ENCODE data around the gene GALNT9.
"Not testable (repeated sequence)": the region's sequence is repeated elsewhere in the genome, so short reads cannot be mapped to it uniquely, and the experiment has no call there.

Gene GALNT9

DNA sequence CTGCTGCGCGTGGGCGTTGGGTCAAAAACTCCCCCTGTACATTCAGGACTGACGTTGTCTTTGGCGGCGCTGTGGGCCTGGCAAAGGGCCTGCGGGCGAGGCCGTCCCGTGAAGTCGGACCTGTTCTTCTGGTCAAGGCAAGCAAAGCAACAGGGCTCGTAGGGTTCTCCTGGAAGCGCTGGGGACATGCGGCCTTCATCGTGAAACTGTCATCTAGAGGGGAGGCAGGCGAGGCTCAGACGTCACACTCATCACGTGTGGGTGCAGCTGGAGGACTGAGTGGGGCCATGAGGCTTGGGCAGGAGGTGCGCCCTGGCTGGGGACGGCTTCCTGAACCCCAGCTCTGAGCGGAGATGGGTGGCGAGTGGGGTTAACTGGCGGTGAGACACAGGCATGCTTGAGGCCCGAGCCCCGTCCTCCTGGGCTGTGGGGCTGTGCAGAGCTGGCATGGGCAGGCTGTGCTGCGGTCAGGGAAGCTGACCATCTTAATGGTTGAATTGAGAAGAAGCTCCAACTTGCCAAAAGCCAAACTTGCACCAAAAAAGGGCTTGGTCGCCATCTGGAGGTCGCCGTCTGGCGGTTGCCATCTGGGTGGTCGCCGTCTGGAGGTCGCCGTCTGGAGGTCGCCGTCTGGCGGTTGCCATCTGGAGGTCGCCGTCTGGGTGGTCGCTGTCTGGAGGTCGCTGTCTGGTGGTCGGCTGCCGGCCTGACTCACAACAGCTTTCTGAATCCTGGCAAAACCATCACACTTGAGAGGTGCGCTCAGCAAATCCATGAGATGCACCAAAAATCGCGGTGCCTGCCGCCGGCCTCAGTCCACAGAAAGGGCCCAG is 119.0 kb downstream of the GALNT9 start:
- no peak for DNase-seq

DNA sequence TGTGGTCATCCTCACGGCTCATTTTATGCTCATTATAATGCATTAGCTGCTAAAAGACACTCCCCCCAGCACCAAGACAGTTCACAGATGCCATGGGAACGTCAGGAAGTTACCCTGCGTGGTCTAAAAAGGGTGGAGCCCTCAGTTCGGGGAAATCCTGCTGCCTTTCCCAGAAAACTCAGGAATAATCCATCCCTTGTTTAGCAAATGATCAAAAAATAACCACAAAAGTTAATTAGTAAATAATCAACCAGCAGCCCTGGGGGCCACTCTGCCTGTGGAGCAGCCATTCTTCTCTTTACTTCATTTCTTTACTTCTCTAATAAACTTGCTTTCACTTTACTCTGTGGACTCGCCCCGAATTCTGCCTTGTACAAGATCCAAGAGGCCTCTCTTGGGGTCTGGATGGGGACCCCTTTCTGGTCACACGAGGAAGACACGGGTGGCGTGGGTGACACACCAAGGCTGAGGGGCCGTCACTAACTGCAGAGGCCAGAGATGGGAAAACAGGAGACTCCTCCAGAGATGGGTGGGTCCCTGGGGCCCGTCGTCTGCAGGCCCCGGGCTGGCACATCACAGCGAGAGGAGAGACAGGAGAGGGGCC is 119.7 kb downstream of the GALNT9 start:
- DNase-seq = no peak

DNA sequence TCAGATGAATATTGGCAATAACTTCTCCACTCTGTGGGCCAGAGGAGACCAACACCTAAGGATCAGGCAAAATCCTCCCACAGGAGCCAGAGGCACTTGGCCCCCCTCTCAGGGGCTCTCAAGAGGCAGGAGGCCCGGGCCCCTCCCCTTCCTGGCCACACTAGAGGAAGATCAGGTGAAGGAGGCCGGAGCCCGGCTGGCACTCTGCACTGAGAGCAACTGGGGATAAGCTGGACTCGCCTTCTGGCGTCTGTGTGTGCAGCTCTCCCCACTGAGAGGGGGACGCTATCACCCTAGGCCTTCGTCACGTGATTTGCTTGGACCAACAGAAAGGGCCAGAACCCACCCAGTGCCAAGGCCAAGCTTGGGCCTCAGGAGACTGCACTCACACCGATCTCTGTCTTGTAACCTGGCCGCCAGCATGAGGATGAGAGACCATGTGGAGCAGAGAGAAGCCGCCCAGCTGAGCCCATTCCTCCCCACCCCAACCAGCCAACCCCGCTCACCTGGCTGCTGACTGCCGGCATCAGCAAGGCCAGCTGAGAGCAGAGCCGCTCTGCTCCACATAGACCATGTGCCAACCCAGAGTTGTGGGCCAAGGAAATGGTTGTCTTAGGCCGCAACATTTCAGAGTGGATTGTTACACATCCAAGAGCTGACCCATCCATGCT is 121.1 kb downstream of the GALNT9 start:
- DNase-seq = no peak

DNA sequence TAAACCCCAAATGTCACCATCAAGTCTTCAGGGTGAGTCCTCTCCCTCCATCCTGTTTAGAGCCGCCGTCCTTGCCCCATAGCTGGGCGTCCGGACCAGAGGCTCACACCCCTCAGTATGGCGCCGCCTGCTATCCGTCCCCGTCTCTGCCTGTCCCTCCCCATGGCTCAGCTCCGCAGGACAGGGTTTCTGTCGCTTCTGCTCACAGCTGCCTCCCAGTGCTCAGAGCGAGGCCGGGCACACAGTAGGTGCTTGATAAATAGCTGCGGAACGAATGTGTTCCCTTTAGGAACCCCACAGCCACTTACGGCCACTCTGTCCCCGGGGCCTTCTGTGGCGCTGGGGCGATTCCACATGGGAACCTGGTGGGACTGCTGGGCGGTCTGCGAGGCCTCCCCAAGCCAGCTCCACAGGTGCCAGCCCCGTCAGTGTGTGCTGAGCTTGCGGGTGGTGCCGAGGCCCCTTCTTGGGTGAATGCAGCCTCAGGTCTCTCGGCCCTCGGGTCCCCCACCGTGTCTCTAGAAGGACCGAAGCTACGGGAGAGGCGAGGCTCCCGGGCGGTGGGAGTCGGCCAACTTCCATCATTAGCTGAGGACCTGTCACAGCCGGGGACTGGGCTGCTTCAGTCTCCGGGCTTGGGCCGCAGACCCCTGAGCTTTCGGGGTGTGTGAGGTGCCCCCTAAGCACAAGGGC is 122.2 kb downstream of the GALNT9 start:
- no peak for DNase-seq

DNA sequence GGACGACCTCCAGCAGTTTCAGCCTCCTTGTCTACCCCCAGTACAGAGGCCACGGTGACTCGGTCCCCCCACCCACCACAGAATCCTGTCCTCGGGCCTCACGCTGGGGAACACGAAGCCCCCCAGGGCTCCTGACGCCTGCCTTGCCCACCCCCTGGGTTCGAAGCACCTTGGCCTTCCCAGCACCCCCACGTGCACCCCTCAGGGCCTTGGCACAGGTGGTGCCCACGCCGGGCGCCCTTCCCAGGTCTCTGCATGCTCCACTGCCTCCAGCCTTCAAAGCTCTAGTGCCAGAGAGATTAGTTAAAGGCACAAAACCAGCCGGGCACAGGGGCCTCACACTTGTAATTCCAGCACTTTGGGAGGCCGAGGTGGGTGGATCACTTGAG is 123.3 kb downstream of the GALNT9 start:
- no peak for DNase-seq

DNA sequence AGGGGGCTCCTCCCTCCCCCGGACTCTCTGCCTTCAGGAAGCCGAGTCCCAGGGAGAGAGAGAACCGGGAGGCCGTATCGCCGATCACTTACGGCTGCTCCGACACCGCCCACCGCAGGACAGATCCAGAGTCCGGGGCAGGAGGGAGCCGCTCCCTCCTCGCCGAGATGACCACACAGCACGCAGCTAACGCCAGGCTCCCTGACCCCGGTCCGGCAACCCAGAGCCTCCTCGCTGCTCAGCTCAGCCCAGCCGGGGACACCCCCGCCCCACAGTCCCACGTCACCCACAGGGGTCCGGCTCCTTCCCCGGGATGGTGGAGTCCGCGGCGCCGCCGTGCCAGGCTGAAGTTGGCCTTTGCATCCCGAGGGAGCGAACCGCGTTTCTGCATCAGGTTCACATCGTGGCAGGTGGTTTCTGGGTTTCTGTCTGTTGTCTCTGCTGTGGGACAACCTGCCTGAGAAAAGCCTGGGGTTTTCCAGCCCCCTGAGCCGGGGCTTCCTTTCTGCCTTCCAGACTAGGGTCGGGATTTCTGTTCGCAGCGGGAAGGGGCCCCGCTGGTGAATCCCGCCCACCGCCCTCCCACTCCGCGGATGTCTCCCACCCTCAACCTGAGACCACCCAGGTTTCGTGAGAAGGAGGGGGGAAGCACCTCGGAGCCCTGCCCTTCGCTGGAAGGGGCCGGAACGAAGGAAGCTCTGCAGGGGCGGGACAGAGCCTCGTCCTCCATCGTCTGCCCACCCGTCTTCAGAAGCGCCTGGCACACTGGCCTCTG is 123.9 kb downstream of the GALNT9 start:
- no peak for DNase-seq

DNA sequence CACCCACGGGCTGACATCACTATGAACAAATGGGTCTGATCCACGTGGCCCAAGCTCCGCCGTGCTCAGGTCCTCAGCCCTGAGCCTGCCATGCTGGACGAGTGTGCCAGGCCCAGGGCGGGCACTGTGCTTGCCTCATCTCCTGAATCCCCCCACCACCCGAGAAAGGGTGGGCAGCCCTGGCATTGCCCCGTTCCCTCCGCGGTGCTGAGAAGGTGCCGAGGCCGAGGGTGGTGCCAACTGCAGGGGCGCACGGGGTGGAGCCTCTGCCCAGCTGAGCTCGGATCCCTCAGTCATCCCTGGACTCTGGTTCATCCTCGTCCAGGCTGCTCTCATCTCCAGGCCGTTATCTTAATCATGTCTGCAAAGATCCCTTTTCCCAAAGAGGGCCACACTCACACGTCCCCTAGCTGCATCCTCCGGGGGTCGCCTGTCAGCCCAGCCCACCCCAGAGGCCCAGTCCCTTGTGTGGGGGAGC is 124.6 kb downstream of the GALNT9 start:
- DNase-seq = no peak

DNA sequence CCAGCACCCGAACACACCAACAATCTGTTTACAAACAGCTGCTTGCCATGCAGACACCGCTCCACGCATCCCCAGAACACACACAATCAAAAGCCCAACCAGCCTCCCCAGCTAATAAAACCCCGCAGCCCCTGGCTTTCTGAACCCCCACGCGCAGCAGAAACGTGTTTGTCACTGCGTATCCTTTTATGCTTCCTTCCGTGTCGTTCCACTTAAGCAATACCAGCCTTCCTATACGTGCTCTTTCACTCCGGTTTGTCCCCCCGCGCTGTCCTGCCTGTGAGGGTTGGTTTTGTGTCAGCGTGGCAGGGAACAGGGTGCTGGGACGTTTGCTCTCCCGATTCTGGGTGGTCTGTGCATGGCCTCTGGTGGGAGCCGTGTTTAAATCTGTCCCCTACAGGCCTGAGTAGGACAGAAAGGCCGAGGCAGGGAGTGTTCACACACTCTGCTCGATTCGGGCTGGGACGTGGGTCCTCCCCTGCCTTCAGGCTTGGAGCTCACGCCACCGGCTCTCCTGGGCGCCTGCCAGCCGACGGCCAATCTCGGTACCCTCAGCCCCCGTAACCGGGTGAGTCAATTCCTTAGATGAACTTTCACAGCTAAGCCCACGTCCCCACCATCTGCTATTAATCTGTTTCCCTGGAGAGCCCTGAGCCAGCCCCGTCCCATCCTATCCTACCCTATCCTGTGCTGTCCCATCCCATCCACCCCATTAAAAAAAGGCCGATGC is 125.2 kb downstream of the GALNT9 start:
- no peak for DNase-seq

DNA sequence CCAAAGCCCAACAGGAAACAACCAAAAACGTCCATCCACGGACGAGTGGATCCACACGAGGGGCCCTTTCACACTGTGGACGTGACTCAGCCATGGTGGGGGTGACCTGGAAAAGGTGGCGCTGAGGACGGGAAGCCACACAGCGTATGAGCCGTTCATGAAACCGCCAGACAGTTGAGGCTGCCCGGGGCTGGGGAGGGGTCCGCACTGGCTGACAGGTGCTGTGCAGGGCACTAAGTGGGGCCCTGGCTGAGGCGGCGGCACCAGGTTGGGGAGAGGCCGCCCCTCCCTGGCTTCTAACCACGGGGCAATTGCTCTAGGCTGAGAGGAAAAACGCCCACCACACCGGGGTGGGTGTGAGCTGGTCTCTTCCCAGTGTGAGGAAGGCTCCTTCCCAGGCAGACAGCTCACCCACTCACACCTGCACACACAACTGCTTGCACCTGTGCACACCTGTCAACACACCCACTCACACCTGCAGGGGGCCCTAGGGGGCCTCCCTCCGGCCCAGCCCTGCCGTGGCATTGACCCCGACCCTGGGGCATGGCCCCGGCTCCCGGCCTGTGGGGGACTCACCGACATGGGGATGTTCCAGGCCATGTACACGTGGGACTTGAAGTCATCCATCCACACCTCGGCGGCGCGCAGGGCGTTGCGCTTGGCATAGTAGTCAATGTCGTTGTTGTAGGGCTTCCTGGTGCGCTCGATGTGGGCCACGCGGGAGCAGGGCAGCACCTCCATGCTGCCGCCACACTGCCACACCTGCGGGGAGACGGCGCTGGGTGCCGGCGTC is 126.3 kb downstream of the GALNT9 start:
- DNase-seq = no peak

DNA sequence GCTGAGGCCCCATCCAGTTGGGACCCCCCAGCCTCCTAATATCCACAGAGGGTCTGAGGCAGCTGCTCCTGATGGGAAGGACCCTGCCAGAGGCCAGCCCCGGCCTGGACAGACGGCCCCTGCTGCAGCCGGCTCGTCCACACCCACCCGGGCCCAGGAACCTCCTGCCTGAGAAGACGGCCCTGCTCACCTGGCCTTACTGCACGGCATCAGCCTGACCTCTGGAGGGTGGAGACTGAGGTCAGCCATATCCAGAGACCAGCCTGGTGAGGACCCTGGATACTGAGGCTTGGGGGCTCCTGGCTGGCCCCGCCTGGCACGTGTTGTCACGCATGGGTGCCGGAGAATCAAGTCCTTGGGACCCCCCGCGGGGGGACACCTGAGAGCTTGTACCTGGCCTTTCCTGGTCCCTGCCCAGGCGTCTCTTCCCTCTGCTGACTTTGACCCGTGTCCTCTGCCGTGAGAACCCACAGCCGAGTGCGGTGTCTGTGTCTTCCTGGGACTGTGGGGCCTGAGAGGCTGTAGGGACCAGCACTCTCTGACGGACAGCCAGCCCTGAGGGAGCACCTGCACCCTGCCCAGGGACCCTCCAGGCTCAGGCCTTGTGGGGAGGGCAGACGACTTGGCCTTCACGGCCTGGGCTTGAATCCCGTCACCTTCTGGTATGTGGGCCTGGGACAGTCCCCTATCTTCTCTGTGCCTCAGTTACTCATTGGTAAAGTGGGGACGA is 127.8 kb downstream of the GALNT9 start:
- no peak for DNase-seq

DNA sequence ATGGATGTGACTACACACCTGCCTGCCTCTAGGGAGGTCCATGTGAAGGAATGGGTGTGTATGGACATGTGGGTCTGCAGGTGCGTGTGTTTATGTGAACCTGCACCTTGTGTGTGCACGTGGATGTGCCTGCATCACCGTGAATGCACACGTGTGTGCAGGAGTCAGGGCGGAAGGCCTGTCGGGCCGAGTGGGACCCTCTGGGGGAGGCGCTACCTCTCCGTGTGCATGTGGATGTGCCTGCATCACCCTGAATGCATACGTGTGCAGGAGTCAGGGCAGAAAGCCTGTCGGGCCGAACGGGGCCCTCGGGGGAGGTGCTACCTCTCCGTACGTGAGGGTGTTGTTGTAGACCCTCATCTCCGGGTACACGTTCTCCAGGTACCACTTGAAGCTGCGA is 128.6 kb downstream of the GALNT9 start:
- no peak for DNase-seq

DNA sequence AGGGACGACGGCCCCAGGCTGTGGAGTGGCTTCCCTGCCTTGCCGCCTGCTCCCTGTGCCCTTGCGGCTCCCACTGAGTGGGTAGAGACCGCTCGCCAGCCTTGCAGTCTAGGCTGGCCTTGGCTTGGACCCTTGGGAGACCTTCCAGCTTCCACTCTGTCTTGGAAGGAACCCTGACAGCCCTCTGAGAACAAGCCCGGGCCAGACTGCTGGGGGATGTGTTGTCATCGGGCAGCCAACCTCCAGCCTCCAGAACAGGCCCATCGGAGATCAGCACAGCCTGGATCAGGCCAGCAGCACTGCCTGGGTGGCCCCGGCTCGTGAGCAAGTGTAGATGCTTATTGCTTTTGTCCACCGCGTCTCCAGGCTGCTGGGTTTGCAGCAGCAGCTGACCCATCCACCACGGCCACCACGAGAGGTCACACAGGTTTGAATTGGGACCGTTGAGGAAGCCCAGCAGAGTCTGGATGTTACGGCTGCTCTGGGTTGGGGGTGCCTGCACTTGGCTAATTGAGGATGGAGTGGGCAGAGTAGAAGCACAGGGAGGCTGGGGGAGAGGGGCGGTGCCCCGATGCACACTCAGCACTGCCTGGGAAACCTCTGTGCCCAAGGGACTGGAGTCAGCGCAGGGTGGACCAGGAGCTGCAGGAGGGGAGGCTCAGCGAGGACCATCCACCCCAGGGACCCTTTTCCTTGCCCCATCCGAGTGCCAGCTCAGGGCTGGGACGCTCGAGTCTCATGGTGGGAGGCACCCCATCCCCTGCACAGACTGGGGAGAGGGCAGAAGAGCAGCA is 129.7 kb downstream of the GALNT9 start:
- no peak for DNase-seq

DNA sequence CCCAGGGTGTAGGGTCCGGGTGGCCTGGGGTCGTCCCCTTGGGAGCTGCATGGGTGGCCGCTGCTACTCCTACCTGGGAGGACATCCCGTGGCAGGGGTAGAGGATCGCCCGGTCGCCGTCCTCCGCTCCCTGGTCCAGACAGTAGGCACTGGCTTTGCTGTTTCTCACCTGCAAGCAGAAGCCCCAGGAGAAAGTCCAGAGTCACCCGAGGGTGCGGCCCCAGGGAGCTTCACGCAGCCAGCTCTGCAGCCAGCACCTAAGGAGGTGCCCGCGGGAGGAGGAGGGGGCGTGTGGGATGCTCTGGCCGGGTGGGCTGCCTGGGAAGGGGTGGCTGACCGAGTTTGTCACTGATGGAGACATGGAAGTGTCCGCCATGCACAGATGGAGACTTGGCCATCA is 130.3 kb downstream of the GALNT9 start:
- DNase-seq = no peak

DNA sequence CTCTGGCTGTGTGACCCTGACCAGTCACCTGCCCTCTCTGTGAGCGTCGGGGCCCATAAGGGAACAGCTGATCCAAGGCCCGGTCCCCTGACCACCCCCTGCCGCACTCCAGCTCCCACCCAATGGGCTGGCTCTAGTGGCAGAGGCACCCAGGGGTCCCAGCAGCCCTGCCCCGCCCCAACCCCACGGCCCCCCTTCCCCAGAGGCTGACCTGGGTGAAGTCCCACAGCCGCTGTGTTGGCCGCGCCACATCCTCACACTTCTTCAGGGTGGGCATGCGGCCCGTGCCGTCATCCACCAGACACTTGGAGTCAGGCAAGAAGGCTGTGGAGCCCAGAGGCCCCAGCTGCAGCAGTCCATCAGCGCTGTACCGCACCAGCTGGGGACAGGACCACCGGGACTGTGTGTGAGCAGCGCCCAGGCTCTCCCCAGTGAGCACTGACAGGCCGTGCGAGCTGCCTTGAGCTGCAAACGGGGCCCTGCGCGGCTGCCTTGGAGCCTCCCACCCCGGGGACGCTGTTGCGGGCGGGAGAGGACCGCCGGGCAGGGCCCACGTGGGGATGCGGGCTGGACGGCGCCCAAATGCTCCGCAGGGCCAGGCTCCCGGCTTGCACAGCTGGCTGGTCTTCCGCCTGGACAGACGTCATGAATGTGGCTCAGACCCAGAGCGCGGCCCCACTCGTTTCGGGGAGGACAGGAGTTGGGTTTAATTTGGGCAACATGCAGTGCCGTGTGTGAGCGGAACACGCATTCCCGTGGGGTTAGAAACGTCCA is 131.6 kb downstream of the GALNT9 start:
- DNase-seq = no peak

DNA sequence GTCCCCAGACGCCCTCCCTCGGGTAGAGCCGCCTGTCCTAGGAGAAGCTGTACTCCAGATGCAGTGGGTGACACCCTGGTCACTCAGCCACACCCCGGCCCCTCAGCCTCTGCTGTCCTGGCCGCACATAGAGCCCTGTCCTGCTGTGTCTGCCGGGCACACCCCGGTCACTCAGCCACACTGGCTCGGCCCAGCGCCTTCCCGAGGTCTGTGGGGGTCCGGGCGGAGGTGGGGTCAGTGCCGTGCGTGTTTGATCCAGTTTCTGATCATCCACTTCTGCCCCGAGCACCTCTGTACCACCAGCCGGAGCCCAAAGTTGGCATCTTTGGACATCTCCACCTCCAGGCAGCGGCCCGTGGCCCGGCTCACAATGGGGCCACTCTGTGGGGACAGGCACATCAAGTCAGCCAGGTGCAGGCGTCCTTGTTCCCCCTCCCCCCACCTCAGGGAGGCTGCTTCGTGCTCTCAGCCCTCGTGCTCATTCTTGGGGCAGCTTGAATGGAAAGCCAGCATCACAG is 132.5 kb downstream of the GALNT9 start:
- no peak for DNase-seq

DNA sequence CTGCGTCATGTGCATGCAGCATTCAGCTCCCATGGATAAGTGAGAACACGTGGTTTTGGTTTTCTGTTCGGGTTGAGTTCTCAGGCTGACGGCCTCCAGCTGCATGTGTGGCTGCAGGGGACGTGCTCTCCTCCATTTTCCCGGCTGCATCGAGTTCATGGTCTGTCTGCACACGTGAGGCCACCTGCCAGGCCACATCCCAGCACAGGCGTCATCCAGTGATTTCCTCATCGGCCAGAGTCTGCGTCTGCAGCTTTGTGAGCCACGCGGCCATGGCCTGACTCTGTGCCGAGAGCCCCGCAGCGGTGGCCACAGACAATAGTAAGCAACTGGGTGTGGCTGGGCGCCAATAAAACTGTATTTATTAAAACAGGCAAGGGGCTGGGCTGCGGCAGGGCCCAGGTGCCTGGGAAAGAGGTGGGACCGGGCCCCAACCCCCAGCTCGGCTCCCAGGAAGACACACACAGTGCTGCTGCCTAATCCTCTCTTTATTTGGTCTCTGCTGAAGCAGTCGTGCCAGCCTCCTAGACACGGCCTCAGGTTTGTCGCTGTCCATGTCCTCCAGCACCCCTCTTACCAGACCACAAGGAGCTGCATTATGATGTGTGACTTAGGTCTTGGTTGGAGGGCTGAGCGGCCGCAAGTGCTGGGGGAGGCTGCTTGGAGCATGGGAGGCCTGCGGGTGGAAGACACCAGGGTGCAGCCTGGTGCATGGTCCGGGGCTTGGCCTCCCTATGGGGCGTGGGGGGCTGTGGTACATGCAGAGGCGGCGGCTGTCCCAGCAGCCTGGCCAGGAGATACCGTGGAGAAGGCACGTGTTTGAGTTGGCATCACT is 133.1 kb downstream of the GALNT9 start:
- DNase-seq = no peak

DNA sequence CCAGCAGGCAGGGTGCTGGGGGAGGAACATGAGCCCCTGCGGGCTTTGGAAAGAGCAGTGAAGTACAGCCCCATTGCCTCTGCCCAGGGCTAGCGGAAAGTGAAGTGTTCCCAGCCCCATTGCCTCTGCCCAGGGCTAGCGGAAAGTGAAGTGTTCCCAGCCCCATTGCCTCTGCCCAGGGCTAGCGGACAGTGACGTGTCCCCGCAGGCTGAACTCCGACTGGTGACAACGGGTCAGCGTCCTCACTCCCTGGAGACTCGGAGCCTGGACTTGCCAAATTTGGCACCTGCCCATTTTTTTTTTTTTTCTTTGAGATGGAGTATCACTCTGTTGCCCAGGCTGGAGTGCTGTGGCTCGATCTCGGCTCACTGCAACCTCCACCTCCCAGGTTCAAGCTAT is 134.1 kb downstream of the GALNT9 start:
- DNase-seq = not testable (repeated sequence)

Measured in CD4-positive, alpha-beta T cell treated with Interleukin-15 for 1 hour (primary cell).